Measurements from ENCODE around the gene KCNH2.

DNA sequence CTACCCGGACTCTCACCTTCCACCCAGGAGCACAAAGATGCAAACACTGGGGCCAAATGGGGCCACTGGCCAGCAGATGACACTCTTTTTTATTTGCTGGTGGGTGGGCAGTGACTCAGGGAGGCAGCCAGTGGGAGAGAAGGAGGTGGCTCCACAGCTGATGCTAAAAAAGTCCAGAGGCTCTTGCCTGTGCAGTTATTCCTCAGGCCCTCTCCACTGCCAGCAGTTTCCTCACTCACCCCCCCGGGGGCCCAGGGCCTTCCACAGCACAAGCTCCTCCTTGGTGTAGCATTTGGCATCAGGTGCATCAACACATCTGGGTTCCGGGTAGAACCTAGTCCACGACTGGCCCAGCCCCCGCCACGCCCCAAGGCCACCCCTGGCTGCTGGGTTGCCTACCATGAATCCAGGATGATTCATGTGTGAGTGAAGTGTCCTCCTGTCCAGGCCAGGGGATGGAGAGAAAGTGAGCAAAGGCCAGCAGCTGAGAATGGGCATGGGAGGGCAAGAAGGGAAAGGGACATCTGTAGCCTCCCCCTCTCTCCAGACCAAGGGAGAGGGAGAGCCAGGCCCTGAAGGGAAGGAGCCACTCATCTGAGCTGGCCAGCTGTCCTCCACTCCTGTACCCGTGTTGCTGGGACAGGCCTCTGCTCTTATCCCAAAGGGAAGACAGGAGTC, 1.7 kb upstream of the KCNH2 start:
- TF ChIP-seq, protein P1, sequence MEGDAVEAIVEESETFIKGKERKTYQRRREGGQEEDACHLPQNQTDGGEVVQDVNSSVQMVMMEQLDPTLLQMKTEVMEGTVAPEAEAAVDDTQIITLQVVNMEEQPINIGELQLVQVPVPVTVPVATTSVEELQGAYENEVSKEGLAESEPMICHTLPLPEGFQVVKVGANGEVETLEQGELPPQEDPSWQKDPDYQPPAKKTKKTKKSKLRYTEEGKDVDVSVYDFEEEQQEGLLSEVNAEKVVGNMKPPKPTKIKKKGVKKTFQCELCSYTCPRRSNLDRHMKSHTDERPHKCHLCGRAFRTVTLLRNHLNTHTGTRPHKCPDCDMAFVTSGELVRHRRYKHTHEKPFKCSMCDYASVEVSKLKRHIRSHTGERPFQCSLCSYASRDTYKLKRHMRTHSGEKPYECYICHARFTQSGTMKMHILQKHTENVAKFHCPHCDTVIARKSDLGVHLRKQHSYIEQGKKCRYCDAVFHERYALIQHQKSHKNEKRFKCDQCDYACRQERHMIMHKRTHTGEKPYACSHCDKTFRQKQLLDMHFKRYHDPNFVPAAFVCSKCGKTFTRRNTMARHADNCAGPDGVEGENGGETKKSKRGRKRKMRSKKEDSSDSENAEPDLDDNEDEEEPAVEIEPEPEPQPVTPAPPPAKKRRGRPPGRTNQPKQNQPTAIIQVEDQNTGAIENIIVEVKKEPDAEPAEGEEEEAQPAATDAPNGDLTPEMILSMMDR (IDR thresholded peaks at IDR 0.05): no peak
- TF ChIP-seq POLR2A (IDR thresholded peaks at IDR 0.05): no peak

Data from body of pancreas (tissue), 4 donors.